GM18858 (cell line): Measurements from ENCODE around the gene SKIC3.

Experiments used
- ATAC-seq: cut with Tn5 transposase; IDR thresholded peaks from one replicate; pipeline ENCODE4 v1.9.1; 2021; ENCODE audit not compliant: unreplicated experiment

The SKIC3 gene

DNA sequence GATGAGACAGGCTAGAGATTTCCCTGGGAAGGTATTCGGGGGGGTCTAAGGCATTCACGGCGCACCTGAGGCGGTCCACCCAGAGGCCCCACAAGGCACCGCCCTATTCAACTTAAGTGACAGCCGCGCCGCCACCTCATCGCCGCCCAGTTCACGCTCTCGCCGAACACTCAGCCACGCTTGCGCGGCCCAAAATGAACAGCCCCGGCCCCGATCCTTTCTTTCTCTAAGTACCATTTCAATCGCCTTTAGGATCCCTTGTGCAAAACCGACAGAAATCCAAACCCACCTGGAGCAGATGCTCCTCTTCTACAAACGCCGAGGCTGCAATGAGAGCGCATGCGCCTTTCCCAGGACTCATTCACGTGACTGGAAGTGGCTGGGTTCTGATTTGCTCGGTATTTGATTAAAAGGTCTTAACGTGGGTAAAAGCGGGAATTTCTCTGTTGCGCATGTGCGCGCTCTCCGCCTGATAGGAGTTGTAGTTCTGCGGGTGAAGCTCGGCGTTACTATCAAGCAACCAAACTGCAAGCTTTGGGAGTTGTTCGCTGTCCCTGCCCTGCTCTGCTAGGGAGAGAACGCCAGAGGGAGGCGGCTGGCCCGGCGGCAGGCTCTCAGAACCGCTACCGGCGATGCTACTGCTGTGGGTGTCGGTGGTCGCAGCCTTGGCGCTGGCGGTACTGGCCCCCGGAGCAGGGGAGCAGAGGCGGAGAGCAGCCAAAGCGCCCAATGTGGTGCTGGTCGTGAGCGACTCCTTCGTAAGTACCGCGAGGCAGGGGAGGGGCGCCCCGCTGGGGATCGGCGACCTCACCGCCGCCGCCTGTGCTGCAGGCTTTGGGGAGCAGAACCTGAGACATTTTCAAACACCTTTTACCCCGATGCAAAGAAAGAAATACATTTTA is at the start of gene SKIC3, which contains the start of gene ARSK:
SKIC3 (minus strand) TSS at position 331 of the 902 bp plus-strand sequence. CDS start 7,827 bp downstream, outside the sequence.
ARSK (plus strand) TSS at position 455 of the 902 bp plus-strand sequence; CDS start at position 633, 178 bp downstream.
- peak; percentile 84 for ATAC-seq

DNA sequence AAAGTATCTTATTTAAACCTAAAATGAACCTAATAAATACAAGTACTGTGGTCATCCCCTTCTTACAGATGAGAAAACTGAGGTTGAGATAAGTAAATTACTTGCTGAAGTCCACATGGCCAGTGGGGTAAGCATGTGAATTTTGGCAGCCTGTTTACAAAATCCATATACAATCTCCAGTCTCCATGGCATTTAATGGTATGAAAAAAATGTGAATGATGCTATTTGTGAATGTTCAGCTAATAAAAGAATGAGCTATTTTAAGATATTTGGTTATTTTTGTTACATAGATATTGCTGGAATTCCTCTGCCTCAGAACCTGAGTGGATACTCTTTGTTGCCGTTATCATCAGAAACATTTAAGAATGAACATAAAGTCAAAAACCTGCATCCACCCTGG is 45.8 kb upstream of the SKIC3 start:
- no peak for ATAC-seq

- no peak for ATAC-seq
Measured at GRCh38 chr5:95599252-95599651, 44.5 kb upstream of the SKIC3 start.

GRCh38 chr5:95595289-95595931 is 40.6 kb upstream of the SKIC3 start:
- no peak for ATAC-seq

DNA sequence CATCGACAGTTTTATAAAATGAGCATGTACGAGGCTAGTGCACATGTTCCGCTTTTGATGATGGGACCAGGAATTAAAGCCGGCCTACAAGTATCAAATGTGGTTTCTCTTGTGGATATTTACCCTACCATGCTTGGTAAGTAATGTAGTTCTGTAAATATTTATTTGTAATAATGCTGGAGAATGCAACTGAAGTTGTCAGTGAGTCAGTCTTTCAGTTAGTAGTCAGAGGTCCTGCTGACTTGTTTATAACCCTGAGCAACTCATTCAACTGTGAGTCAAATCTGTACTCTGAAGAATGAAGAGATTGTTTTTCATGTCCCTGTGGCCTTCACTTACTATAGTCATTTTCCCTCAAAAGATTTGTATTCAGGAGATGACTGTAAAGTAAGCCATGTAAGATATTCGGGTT is 36.7 kb upstream of the SKIC3 start:
- peak; percentile 95 for ATAC-seq

DNA sequence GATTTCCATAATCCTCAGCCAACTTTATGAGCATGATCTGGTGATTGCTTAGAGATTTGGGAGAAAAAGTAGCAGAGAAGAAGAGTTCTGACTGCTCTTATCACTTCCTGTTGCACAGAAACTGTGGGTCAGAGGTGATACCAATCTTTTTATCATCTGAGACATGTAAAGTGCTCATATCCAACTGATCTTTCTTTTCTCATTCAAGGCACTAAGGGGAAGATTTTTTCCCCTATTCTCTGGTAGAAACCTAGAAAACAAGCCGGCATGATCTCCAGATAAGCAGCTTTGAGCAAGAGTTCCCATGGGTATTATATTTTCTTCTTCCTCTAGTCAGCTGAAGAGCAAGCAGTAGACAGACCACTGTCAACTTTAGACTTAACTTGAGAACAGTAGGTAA is 36.1 kb upstream of the SKIC3 start:
- ATAC-seq = no peak

DNA sequence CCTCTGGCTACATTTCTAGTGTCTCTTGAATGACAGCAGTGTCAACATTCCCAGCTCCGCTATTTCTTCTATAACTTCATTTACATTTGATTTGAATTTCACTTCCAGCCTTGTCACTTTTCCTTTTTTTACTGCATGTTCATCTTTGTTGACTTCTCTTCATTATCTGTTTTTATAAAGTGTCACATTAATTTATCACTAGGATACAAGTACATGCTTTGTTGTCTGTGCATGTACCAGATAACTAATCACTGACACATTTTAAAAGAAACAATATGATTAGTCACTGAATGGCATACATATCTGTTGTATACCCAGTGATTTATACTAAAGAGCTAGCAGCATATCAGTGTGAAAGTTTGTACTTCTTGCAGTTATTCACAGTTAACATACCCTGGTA is 29.2 kb upstream of the SKIC3 start:
- ATAC-seq = no peak

DNA sequence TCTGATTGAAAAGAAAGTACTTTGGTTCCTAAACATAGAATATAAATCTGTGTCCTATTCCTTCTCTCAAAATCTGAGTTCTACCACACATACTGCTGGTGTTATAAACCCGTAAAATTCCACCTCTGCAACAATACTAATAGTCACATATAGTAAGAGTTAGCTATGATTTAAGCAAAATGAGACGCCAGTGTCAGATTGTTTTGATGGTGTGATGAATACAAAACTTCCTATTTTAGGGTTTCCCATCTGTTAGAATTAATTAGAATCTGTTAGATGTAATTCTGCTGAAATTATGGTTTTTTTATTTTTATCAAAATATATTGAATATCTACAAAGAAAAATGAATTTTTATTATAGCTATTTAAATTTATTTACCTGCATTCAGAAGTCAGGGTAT is 26.8 kb upstream of the SKIC3 start:
- no peak for ATAC-seq

DNA sequence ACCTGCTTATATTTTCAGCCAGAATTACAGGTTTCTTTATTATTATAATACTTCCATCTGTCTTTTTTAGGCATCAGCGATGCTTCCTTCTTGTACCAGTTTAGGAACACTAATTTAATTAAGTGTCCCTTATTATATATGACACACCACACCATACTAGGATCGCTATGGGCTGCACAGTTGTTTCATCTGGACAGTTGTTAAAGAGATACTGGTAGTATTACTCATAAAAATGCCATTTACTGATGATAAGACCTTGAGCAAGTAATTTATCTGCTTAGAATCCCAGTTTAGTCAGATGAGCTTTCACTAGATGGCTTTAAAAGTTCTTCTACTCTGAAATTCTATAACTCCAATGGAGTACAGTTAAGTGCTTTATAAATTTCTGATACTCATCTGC is 17.2 kb upstream of the SKIC3 start:
- ATAC-seq = no peak

GRCh38 chr5:95565280-95565920 is 10.6 kb upstream of the SKIC3 start:
- no peak for ATAC-seq

GRCh38 chr5:95564450-95564849 is 9.7 kb upstream of the SKIC3 start:
- ATAC-seq = no peak

GRCh38 chr5:95563367-95563766 is 8.6 kb upstream of the SKIC3 start:
- ATAC-seq = no peak

- ATAC-seq = no peak
Measured at GRCh38 chr5:95562282-95562681, 7.5 kb upstream of the SKIC3 start.

GRCh38 chr5:95557841-95558240 is 3.1 kb upstream of the SKIC3 start:
- no peak for ATAC-seq

- no peak for ATAC-seq
Measured at GRCh38 chr5:95555553-95555952, 776 bp upstream of the SKIC3 start.

DNA sequence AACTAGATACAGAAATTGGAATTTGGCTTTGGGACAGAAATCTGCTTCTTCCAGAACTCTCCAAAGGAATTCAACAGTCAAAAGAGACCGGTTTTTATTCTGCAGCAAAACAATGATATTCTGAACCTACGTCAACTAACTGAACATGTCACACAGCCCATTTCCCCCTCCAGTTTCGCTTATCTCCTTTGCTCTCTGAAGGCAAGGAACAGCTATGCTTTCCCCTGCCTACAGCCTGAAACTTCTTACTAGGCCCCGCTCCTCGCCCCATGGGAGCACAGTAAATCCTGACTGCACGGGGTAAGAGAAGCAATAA is 488 bp downstream of the SKIC3 start:
- ATAC-seq = peak; percentile 15

DNA sequence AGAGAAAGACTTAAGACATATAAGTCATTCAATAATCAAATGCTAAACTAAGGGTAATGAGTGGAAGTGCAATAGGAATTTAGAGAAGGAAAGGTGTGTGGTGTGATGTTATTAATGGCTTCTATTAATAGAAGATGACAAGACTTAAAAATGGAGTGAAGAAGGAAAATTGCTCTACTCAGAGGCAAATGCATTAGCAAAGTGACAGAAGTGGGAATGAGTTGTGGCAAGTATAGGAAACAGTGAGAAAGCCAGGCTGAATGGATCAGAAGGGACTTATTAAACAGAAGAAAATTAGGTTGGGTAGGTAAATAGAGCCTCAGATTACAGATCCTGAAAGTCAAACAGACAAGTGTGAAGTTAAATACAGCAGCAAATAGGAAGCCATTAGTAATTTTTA is 5.7 kb downstream of the SKIC3 start:
- no peak for ATAC-seq

DNA sequence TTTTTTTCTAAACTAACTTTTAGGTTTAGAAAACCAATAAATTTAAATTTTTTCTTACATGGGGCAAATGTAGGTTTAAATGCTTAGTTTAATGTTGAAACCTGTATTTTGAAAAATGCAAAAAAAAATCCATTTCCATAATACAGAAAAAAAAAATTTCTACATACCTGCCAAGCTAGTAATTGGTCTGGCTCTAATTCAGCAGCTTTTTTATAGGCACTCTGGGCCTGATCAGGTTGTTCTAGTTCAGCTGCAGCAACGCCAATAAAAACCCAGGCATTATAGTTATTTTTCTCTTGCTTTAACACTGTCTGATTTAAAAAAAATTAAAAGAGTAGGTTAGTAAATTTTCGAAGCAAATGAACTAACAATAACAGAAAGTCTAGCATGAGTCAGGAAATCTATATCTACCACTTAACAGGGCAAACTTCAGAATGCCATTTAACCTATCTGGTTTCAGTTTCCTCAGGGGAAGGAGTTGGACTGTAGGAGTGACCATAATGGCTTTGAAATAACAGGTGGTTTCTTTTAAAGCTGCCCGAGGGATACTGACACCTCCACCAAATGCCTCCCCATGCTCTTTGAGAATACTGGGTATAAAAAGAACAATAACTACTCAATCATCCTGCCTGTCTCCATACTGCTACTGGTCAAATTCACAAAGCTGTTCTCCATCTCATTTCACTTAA is 11.6 kb downstream of the SKIC3 start:
- ATAC-seq = no peak

DNA sequence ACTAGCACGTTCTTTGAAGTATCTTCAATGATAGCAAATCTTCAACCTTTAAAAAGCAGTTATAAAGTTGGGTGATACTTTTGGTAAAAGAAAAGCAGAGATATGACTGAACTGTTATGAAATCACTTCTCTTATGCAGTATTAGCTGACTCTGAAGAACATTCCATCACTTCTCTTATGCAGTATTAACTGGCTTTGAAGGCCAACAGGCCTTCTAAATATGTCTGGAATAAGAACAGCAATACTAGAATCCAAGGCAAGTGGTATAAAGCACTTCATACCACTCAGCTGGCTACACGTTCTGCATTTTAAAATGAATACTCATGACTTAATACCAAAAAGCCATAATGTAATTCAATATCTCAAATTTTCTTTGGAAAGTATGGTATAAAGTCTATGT is 17.3 kb downstream of the SKIC3 start:
- ATAC-seq = no peak

DNA sequence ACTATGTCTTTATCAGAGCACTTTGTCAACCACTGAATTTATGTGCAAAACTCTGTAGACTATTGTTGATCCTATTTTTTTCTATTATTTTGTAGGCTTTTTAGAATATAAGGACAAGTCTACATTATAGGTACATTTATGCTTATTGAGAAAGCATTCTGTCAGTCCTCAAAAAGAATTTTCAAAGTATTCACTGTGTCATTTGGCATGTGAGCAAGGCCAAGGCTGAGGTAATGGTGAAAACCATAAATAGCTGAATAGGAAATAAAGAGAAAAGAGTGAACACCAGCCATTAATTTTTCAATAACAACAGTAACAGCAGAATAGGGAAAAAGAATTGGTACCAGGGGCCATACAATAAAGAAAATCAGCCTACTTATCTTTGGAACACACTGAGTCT is 21.0 kb downstream of the SKIC3 start:
- no peak for ATAC-seq

DNA sequence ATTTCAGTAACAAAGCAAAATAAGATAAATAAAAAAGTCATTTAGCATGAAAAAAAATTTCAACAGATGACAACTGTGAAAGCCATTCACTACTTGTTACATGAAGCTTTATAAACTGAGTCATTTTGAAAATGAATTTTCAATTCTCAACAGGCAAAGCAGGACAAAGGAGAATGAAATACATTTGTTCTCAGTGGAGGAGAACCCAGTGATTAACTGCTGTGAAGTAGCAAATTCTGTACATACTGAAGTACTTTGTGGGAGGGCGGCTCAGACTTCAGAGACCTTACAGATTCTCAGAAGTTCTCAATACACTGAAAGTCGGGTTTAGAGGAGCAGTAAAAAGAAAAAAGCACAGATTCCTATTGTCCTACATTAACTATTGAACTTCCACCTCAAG is 21.7 kb downstream of the SKIC3 start:
- no peak for ATAC-seq
